ENCODE data around the gene ROBO2.

Gene ROBO2

GRCh38 chr3:77186728-77187127 lies 146.8 kb downstream of the ROBO2 start:
- FAIRE-seq (no peak), DNase-seq (ENCODE audit: insufficient read length, low spot score) (no peak)
- no peak for TF ChIP-seq CTCF (IDR thresholded peaks at IDR 0.05; ENCODE audit: insufficient read depth, missing control alignments)

GRCh38 chr3:77188210-77188609 lies 148.3 kb downstream of the ROBO2 start:
- TF ChIP-seq CTCF (IDR thresholded peaks at IDR 0.05; ENCODE audit: insufficient read depth, missing control alignments) = no peak
- no peak for FAIRE-seq
- DNase-seq (ENCODE audit: insufficient read length, low spot score) = no peak

- peak; percentile 89 for FAIRE-seq
Measured at GRCh38 chr3:77189258-77189657, 149.4 kb downstream of the ROBO2 start.

GRCh38 chr3:77189684-77190083 lies 149.8 kb downstream of the ROBO2 start:
- no peak for DNase-seq (ENCODE audit: insufficient read length, low spot score)
- no peak for FAIRE-seq
- no peak for TF ChIP-seq CTCF (IDR thresholded peaks at IDR 0.05; ENCODE audit: insufficient read depth, missing control alignments)

More at GRCh38 chr3:77189258-77189657, 149.4 kb downstream of the ROBO2 start:
- TF ChIP-seq CTCF (IDR thresholded peaks at IDR 0.05; ENCODE audit: insufficient read depth, missing control alignments) = no peak
- DNase-seq (ENCODE audit: insufficient read length, low spot score) = no peak

- FAIRE-seq (no peak), DNase-seq (ENCODE audit: insufficient read length, low spot score) (no peak)
- no peak for TF ChIP-seq CTCF (IDR thresholded peaks at IDR 0.05; ENCODE audit: insufficient read depth, missing control alignments)
Measured at GRCh38 chr3:77190374-77190773, 150.5 kb downstream of the ROBO2 start.

GRCh38 chr3:77191014-77191413 lies 151.1 kb downstream of the ROBO2 start:
- FAIRE-seq (peak; percentile 53), DNase-seq (ENCODE audit: insufficient read length, low spot score) (no peak)
- no peak for TF ChIP-seq CTCF (IDR thresholded peaks at IDR 0.05; ENCODE audit: insufficient read depth, missing control alignments)

GRCh38 chr3:77191640-77192039 lies 151.7 kb downstream of the ROBO2 start:
- TF ChIP-seq CTCF (IDR thresholded peaks at IDR 0.05; ENCODE audit: insufficient read depth, missing control alignments) = no peak
- FAIRE-seq (no peak), DNase-seq (ENCODE audit: insufficient read length, low spot score) (no peak)

All from D721Med (cell line).